HCT116 (cell line): ENCODE data around the gene TTBK1. TPM values are rescaled to one million over a fixed set of nuclear protein-coding genes. Genes with fewer than 3 reads are reported as not detected.

Experiments used
- ATAC-seq: fragments of 200-7000 bp; cut with Tn5 transposase; 2 replicates; pipeline ENCODE4 v1.9.1; 2020; ENCODE audit warnings: mild to moderate bottlenecking, moderate library complexity
- BruUV-seq: library from RNA; stranded (reverse); fragments of 400-500 nt; replicated peaks from 2 replicates; lab custom pipeline; 2021; lab: Mats Ljungman, UMichigan
- CTCF ChIA-PET: fragments of 300-600 bp; sonication (Branson Sonifier 250); formaldehyde crosslinking; loops from one replicate; lab custom pipeline; 2021; ENCODE audit warnings: antibody characterized with exemption; lab: Charles Lee
- POLR2A ChIA-PET: fragments of 300-600, 350-600 bp; sonication (Branson Sonifier 250); formaldehyde crosslinking; loops from one replicate; lab custom pipeline; 2021; ENCODE audit warnings: antibody characterized with exemption; lab: Charles Lee
- RAD21 ChIA-PET, 2 experiments: fragments of 300-600 bp; sonication (Branson Sonifier 250); formaldehyde crosslinking; loops; one replicate each; lab custom pipeline; 2023; ENCODE audit warnings: low total read pairs in 2 of 2; ENCODE audit not compliant: uncharacterized antibody in 2 of 2, unreplicated experiment in 2 of 2, low non-redundant PET in 1 of 2; lab: Charles Lee
- DNase-seq: peaks from one replicate; pipeline ENCODE4 v3.0.0-alpha.2; 2010; ENCODE audit warnings: low read depth, low spot score
- H2AFZ ChIP-seq: fragments of 200-600 bp; shearing (Covaris generic), sonication (generic); 2 replicates; pipeline ENCODE4 v1.6.1; 2017; ENCODE audit warnings: low read depth, mixed run types, mixed read lengths, antibody characterized with exemption, low read length; ENCODE audit not compliant: poor library complexity, severe bottlenecking
- H3K27ac ChIP-seq: 2 replicates; pipeline ENCODE4 v1.5.1; 2012; ENCODE audit warnings: low read depth, low read length
- H3K27me3 ChIP-seq: fragments of 200-600 bp; sonication (generic); 2 replicates; pipeline ENCODE4 v1.6.1; 2016; ENCODE audit warnings: mixed run types, low read length, mixed read lengths; ENCODE audit not compliant: insufficient read depth
- H3K36me3 ChIP-seq, 2 experiments: fragments of 200-500 bp in 1 of 2; fragments of 200-600 bp in 1 of 2; sonication (Bioruptor generic) in 1 of 2; sonication (generic) in 1 of 2; 2 replicates each; pipeline versions ENCODE4 v1.5.1 to v1.6.1; 2014 to 2016; ENCODE audit warnings: low read length in 2 of 2, inconsistent platforms in 1 of 2, mixed read lengths in 1 of 2, mixed run types in 1 of 2; ENCODE audit not compliant: insufficient read depth in 2 of 2, control insufficient read depth in 1 of 2
- H3K4me1 ChIP-seq, 2 experiments: fragments of 200-600 bp in 1 of 2; sonication (generic) in 1 of 2; 2 replicates each; pipeline versions ENCODE4 v1.5.1 to v1.6.1; 2012 to 2017; ENCODE audit warnings: low read length in 2 of 2, inconsistent platforms in 1 of 2, mild to moderate bottlenecking in 1 of 2, mixed read lengths in 1 of 2, mixed run types in 1 of 2, moderate library complexity in 1 of 2; ENCODE audit not compliant: insufficient read depth in 2 of 2, control insufficient read depth in 1 of 2
- H3K4me2 ChIP-seq: fragments of 200-600 bp; sonication (generic); 2 replicates; pipeline ENCODE4 v1.6.1; 2017; ENCODE audit warnings: mixed run types, low read length, mixed read lengths
- H3K4me3 ChIP-seq, 2 experiments: fragments of 200-600 bp in 1 of 2; sonication (generic) in 1 of 2; replicated peaks in 1 of 2; 2 replicates each; pipeline ENCODE4 v1.5.1; 2011 to 2016; ENCODE audit warnings: low read length in 2 of 2, control low read depth in 1 of 2, low read depth in 1 of 2, mild to moderate bottlenecking in 1 of 2, mixed read lengths in 1 of 2, mixed run types in 1 of 2
- H3K79me2 ChIP-seq: fragments of 200-600 bp; sonication (generic); 2 replicates; pipeline ENCODE4 v1.6.1; 2017; ENCODE audit warnings: mild to moderate bottlenecking, mixed run types, low read length, moderate library complexity, mixed read lengths; ENCODE audit not compliant: insufficient read depth
- H3K9ac ChIP-seq: fragments of 200-600 bp; sonication (generic); 2 replicates; pipeline ENCODE4 v1.6.1; 2016; ENCODE audit warnings: low read length, mixed read lengths
- H3K9me2 ChIP-seq: fragments of 200-600 bp; sonication (generic), shearing (Covaris generic); 2 replicates; pipeline ENCODE4 v1.6.1; 2017; ENCODE audit warnings: mixed run types, mild to moderate bottlenecking, moderate library complexity; ENCODE audit not compliant: insufficient read depth
- H3K9me3 ChIP-seq, 2 experiments: fragments of 200-500 bp in 1 of 2; fragments of 200-600 bp in 1 of 2; sonication (Bioruptor generic) in 1 of 2; sonication (generic) in 1 of 2; 2 replicates each; pipeline ENCODE4 v1.6.1; 2014 to 2017; ENCODE audit warnings: low read length in 2 of 2, mixed read lengths in 2 of 2, inconsistent platforms in 1 of 2, low read depth in 1 of 2, mild to moderate bottlenecking in 1 of 2, mixed run types in 1 of 2, moderate library complexity in 1 of 2; ENCODE audit not compliant: control insufficient read depth in 1 of 2, insufficient read depth in 1 of 2
- H4K20me1 ChIP-seq: fragments of 200-600 bp; sonication (generic), shearing (Covaris generic); 2 replicates; pipeline ENCODE4 v1.6.1; 2017; ENCODE audit warnings: mixed run types, mild to moderate bottlenecking, moderate library complexity; ENCODE audit not compliant: insufficient read depth
- CBX3 ChIP-seq: IDR thresholded peaks from 2 replicates; pipeline ENCODE4 v1.6.1; 2012; ENCODE audit warnings: low read depth
- CEBPB ChIP-seq: IDR thresholded peaks from 2 replicates; pipeline ENCODE4 v1.6.1; 2012; ENCODE audit warnings: low read depth
- EZH2phosphoT487 ChIP-seq: fragments of 200-600 bp; IDR thresholded peaks from 2 replicates; pipeline ENCODE4 v1.6.1; 2018; ENCODE audit warnings: antibody characterized with exemption, borderline replicate concordance
- POLR2A ChIP-seq: IDR thresholded peaks from 2 replicates; pipeline ENCODE4 v1.7.0; 2011; ENCODE audit warnings: borderline replicate concordance; ENCODE audit not compliant: insufficient read depth, insufficient read length; ENCODE audit errors: extremely low read depth
- POLR2AphosphoS5 ChIP-seq: IDR thresholded peaks from 2 replicates; pipeline ENCODE4 v1.6.1; 2011; ENCODE audit warnings: mild to moderate bottlenecking, low read depth, low read length, moderate library complexity
- RAD21 ChIP-seq: IDR thresholded peaks from 2 replicates; pipeline ENCODE4 v1.6.1; 2012; ENCODE audit warnings: low read depth, mild to moderate bottlenecking
- SIN3A ChIP-seq: IDR thresholded peaks from 2 replicates; pipeline ENCODE4 v1.6.1; 2012; ENCODE audit warnings: low read depth
- SP1 ChIP-seq: IDR thresholded peaks from 2 replicates; pipeline ENCODE4 v1.6.1; 2012; ENCODE audit warnings: low read depth
- SRF ChIP-seq: IDR thresholded peaks from 2 replicates; pipeline ENCODE4 v1.6.1; 2012; ENCODE audit warnings: low read depth
- TCF7L2 ChIP-seq: IDR thresholded peaks from 2 replicates; pipeline ENCODE4 v1.7.0; 2011; ENCODE audit warnings: borderline replicate concordance, inconsistent platforms; ENCODE audit not compliant: insufficient read depth, insufficient read length; ENCODE audit errors: extremely low read depth
- YY1 ChIP-seq: IDR thresholded peaks from 2 replicates; pipeline ENCODE4 v1.6.1; 2011; ENCODE audit warnings: low read length, low read depth, moderate library complexity, mild to moderate bottlenecking; ENCODE audit not compliant: insufficient replicate concordance; ENCODE audit errors: extremely low read depth
- ZFX ChIP-seq: fragments of 450-650 bp; IDR thresholded peaks from 2 replicates; pipeline ENCODE4 v1.6.1; 2017
- intact Hi-C: fragments of 100-400 bp; cut with micrococcal nuclease; formaldehyde crosslinking; loops from 2 replicates; pipeline ENCODE4 v1.10.0; 2022
- total RNA-seq: library from RNA; stranded (reverse); gene quantifications from one replicate; pipeline ENCODE4 v1.2.1, GENCODE V29; 2021; ENCODE audit not compliant: unreplicated experiment
- TF ChIP-seq, protein P1 (sequence below): IDR thresholded peaks from 2 replicates; pipeline ENCODE4 v1.6.1; 2012
- TF ChIP-seq, protein P2 (sequence below): IDR thresholded peaks from 2 replicates; pipeline ENCODE4 v1.6.1; 2012; ENCODE audit warnings: low read depth

TTBK1 gene
- total RNA-seq, 1 experiment from 2014 or later = not detected

DNA sequence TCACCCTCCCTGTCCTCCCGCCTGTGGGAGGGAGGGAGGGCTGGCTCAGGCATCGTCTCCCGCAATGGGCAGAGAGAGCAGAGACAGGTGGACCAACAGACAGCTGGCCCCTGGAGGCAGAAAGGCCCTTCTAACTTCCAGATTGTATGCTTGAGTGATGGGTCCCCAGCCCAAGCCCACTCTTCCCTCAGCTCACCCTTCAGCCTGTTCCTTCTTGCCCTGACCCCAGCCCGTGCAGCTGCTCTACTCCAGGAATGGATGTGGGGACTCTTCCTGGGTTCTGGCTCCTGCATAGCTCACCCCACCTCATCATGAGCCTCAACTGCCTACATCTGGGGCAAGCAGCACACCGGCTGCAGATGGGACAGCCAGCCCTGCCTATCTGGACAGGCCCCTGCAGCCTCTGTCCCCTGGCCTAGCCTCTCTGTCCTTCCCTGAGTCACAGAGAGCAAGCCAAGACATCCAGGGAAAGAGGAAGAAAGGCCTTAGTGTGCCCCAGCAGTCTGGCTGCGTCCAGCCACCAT is 43.2 kb downstream of the TTBK1 start:
- Histone ChIP-seq H3K36me3 (no peaks in the 10 kb centered on the region), H3K9ac (no peak overlapping the region), H3K9me2 (no peaks in the 10 kb centered on the region), H2AFZ (no peak overlapping the region), H3K27ac (no peak overlapping the region), H3K27me3 (no peaks in the 10 kb centered on the region), H3K4me1 (no peaks in the 10 kb centered on the region), H3K79me2 (no peaks in the 10 kb centered on the region), H3K9me3 (no peaks in the 10 kb centered on the region), H3K4me3 (no peak overlapping the region), H4K20me1 (no peaks in the 10 kb centered on the region), H3K4me2 (no peak overlapping the region)
- ChIA-PET RAD21 (interaction anchor here in 1 of 2 experiments (1.0 kb wide), 1 partner anchor 57 kb away, joined by 3 read pairs; the partner anchor contains the start of gene DNPH1), CTCF (interaction anchor here (1.6 kb wide), 1 partner anchor 12 kb away, joined by 3 read pairs; the partner anchor contains the start of gene SLC22A7), POLR2A (no interaction called here)
- intact Hi-C loops = no loop called here
- ATAC-seq (no peak), DNase-seq (no peak)
- BruUV-seq = no TSS peak
- no peak for TF ChIP-seq CEBPB
- TF ChIP-seq SIN3A = no peak
- TF ChIP-seq CBX3 = no peak
- TF ChIP-seq, protein P1, sequence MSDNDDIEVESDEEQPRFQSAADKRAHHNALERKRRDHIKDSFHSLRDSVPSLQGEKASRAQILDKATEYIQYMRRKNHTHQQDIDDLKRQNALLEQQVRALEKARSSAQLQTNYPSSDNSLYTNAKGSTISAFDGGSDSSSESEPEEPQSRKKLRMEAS = no peak
- TF ChIP-seq EZH2phosphoT487 = no peak
- TF ChIP-seq POLR2A = no peak
- TF ChIP-seq TCF7L2 = no peak
- TF ChIP-seq SRF = no peak
- no peak for TF ChIP-seq RAD21
- no peak for TF ChIP-seq YY1
- TF ChIP-seq POLR2AphosphoS5 = no peak
- TF ChIP-seq ZFX = no peak
- no peak for TF ChIP-seq SP1
- TF ChIP-seq, protein P2, sequence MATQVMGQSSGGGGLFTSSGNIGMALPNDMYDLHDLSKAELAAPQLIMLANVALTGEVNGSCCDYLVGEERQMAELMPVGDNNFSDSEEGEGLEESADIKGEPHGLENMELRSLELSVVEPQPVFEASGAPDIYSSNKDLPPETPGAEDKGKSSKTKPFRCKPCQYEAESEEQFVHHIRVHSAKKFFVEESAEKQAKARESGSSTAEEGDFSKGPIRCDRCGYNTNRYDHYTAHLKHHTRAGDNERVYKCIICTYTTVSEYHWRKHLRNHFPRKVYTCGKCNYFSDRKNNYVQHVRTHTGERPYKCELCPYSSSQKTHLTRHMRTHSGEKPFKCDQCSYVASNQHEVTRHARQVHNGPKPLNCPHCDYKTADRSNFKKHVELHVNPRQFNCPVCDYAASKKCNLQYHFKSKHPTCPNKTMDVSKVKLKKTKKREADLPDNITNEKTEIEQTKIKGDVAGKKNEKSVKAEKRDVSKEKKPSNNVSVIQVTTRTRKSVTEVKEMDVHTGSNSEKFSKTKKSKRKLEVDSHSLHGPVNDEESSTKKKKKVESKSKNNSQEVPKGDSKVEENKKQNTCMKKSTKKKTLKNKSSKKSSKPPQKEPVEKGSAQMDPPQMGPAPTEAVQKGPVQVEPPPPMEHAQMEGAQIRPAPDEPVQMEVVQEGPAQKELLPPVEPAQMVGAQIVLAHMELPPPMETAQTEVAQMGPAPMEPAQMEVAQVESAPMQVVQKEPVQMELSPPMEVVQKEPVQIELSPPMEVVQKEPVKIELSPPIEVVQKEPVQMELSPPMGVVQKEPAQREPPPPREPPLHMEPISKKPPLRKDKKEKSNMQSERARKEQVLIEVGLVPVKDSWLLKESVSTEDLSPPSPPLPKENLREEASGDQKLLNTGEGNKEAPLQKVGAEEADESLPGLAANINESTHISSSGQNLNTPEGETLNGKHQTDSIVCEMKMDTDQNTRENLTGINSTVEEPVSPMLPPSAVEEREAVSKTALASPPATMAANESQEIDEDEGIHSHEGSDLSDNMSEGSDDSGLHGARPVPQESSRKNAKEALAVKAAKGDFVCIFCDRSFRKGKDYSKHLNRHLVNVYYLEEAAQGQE = no peak
